Panc1 (cell line): ENCODE results near the gene LRATD1.

ENCODE experiments used
- POLR2AphosphoS5 ChIP-seq: IDR thresholded peaks from 2 replicates; pipeline ENCODE4 v1.6.1; 2012; ENCODE audit warnings: mild to moderate bottlenecking, low read depth, low read length, moderate library complexity
- REST ChIP-seq, 2 experiments: IDR thresholded peaks; 2 replicates each; pipeline ENCODE4 v1.6.1; 2011 to 2012; ENCODE audit warnings: low read depth in 2 of 2, control low read depth in 1 of 2, low read length in 1 of 2, mild to moderate bottlenecking in 1 of 2, moderate library complexity in 1 of 2; ENCODE audit not compliant: insufficient read depth in 1 of 2
- SIN3A ChIP-seq: IDR thresholded peaks from 2 replicates; pipeline ENCODE4 v1.6.1; 2012; ENCODE audit warnings: low read depth, mild to moderate bottlenecking, low read length, moderate library complexity, borderline replicate concordance; ENCODE audit not compliant: insufficient read depth
- TCF7L2 ChIP-seq: IDR thresholded peaks from 2 replicates; pipeline ENCODE4 v1.6.1; 2011; ENCODE audit warnings: mild to moderate bottlenecking, low read depth, low read length, inconsistent platforms
- TF ChIP-seq, protein P1 (sequence below): fragments of 450-650 bp; IDR thresholded peaks from 2 replicates; pipeline ENCODE4 v1.5.1; 2017; ENCODE audit warnings: mild to moderate bottlenecking

- TF ChIP-seq, protein P1, sequence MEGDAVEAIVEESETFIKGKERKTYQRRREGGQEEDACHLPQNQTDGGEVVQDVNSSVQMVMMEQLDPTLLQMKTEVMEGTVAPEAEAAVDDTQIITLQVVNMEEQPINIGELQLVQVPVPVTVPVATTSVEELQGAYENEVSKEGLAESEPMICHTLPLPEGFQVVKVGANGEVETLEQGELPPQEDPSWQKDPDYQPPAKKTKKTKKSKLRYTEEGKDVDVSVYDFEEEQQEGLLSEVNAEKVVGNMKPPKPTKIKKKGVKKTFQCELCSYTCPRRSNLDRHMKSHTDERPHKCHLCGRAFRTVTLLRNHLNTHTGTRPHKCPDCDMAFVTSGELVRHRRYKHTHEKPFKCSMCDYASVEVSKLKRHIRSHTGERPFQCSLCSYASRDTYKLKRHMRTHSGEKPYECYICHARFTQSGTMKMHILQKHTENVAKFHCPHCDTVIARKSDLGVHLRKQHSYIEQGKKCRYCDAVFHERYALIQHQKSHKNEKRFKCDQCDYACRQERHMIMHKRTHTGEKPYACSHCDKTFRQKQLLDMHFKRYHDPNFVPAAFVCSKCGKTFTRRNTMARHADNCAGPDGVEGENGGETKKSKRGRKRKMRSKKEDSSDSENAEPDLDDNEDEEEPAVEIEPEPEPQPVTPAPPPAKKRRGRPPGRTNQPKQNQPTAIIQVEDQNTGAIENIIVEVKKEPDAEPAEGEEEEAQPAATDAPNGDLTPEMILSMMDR, result no peak
- no peak for TF ChIP-seq POLR2AphosphoS5
- TF ChIP-seq TCF7L2, result no peak
- no peak for TF ChIP-seq REST (IDR thresholded peaks at IDR 0.05; ENCODE audit: insufficient read depth in 1 of 2, low read depth in 2 of 2, low read length in 1 of 2)
- TF ChIP-seq SIN3A, result no peak
Measured at GRCh38 chr2:14621906-14622549, 10.5 kb upstream of the LRATD1 start.
